C1 segment of cervical spinal cord (tissue), 14 donors: ENCODE data around the gene HLA-DOA.

Experiments
- DNase-seq, 14 donors: peaks; one replicate each; lab custom pipeline; 2025; lab: John Stamatoyannopoulos, UW

HLA-DOA gene

DNA sequence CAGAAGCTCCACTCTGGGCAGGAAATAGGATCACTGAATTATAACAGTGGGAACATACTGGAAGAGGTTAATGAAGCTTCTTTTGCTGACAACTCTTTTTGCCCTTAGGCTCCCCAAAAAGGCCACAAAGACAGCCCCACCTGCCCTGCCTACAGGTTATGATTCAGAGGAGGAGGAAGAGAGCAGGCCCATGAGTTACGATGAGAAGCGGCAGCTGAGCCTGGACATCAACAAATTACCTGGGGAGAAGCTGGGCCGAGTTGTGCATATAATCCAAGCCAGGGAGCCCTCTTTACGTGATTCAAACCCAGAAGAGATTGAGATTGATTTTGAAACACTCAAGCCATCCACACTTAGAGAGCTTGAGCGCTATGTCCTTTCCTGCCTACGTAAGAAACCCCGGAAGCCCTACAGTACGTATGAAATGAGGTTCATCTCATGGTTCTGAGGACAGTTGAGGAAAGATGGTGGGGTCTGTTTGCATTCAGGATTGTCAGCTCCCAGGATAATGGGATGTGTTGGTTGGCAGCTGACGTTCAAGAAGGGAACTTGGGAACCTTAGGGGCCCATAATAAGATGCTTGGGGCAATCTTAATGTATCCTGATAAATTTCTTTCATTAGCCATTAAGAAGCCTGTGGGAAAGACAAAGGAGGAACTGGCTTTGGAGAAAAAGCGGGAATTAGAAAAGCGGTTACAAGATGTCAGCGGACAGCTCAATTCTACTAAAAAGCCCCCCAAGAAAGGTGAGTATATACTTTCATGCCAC, 29.5 kb downstream of the HLA-DOA start:
- DNase-seq: no peak

DNA sequence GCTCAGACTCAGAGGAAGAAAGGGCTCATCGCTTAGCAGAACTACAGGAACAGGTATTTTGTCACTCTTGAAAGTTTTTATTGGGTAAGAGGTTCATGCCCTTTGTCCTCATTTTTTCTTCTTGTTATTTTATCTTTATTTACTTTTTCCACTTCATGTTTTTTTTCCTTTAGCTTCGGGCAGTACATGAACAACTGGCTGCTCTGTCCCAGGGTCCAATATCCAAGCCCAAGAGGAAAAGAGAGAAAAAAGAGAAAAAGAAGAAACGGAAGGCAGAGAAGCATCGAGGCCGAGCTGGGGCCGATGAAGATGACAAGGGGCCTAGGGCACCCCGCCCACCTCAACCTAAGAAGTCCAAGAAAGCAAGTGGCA, 31.5 kb downstream of the HLA-DOA start:
- DNase-seq: no peak

DNA sequence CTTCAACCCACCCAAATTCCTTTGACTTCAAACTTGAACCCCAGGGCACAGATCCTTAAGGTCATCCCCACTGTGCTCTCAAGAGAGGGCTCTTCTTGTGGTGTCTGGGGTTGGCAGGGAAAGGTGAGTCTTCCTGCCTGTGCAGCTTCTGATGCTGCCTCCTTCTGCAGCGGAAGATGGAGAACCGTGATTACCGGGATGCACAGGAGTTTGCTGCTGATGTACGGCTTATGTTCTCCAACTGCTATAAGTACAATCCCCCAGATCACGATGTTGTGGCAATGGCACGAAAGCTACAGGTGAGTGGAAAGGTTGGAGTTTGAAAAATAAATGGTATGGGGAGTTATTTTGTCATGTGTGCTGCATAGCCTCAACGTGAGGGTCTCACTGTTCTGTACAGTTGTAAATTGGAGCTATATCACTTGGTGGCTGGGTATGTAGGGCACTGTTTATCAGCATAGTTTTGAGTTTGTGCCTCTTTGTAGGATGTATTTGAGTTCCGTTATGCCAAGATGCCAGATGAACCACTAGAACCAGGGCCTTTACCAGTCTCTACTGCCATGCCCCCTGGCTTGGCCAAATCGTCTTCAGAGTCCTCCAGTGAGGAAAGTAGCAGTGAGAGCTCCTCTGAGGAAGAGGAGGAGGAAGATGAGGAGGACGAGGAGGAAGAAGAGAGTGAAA, 32.0 kb downstream of the HLA-DOA start:
- no peak for DNase-seq

DNA sequence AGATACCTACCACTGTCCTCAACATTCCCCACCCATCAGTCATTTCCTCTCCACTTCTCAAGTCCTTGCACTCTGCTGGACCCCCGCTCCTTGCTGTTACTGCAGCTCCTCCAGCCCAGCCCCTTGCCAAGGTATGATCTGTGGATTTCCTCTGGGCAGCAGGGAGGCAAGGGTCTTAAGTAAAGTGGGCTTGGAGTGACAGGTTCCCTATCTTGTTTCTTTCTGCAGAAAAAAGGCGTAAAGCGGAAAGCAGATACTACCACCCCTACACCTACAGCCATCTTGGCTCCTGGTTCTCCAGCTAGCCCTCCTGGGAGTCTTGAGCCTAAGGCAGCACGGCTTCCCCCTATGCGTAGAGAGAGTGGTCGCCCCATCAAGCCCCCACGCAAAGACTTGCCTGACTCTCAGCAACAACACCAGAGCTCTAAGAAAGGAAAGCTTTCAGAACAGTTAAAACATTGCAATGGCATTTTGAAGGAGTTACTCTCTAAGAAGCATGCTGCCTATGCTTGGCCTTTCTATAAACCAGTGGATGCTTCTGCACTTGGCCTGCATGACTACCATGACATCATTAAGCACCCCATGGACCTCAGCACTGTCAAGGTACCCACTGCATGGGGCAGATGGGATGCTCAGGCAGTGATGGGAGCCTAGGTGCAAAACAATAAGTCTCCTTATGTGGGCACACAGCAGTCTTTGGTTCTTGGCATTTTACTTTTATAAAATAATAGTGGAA, 32.9 kb downstream of the HLA-DOA start:
- no peak for DNase-seq

DNA sequence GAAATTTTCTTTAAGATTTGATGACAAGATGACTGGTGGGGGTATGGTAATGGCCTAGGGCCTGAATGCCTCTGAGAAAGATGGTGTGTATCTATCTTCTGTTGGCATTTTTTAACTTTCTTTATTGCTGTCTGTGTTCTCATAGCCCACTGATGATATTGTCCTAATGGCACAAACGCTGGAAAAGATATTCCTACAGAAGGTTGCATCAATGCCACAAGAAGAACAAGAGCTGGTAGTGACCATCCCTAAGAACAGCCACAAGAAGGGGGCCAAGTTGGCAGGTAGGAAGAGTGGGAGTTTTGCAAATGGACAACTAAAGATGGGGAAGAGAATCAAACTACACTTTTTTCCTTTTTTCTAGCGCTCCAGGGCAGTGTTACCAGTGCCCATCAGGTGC, 33.5 kb downstream of the HLA-DOA start:
- no peak for DNase-seq

DNA sequence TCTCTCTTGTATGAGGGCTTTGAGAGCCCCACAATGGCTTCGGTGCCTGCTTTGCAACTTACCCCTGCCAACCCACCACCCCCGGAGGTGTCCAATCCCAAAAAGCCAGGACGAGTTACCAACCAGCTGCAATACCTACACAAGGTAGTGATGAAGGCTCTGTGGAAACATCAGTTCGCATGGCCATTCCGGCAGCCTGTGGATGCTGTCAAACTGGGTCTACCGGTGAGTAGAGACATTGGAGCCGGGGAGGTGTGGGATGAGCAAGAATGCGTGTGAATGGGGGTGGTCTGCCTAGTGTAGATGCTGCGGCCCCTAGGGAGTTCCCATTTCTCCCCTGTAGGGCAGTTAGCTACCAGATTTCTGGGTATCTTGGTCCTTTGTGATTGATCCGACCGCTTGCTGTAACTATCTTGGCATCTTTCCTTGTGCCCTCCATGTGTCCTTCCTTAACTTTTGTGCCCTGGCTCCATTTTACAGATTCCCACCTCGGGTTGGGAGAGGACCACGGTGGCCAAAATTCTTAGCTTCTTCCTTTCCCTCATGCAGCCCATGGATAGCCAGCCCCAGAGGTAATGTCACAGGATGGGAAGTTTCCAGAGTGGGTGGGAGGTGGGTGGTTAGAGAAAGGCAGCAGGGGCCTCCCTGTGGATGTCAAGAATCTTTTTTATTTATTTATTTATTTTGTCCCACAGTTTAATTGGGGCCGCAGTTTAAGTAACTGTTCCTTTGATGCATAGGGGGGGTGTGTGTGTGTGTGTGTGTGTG, 34.7 kb downstream of the HLA-DOA start:
- no peak for DNase-seq

DNA sequence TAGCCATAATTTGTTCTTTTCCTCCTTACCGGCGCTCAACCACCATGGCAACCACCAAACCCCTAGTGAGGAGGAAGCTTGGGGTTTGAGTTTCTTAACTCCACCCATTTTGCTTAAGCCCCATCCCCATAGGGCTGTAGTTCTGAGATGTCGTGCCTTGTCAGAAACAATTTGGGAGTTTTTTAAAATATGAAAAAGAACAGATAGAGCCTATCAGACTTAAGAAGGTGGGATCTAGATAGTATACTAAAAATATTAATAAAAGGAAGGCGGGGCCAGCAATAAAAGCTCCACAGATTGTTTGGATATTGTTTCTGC, 35.4 kb downstream of the HLA-DOA start:
- no peak for DNase-seq

DNA sequence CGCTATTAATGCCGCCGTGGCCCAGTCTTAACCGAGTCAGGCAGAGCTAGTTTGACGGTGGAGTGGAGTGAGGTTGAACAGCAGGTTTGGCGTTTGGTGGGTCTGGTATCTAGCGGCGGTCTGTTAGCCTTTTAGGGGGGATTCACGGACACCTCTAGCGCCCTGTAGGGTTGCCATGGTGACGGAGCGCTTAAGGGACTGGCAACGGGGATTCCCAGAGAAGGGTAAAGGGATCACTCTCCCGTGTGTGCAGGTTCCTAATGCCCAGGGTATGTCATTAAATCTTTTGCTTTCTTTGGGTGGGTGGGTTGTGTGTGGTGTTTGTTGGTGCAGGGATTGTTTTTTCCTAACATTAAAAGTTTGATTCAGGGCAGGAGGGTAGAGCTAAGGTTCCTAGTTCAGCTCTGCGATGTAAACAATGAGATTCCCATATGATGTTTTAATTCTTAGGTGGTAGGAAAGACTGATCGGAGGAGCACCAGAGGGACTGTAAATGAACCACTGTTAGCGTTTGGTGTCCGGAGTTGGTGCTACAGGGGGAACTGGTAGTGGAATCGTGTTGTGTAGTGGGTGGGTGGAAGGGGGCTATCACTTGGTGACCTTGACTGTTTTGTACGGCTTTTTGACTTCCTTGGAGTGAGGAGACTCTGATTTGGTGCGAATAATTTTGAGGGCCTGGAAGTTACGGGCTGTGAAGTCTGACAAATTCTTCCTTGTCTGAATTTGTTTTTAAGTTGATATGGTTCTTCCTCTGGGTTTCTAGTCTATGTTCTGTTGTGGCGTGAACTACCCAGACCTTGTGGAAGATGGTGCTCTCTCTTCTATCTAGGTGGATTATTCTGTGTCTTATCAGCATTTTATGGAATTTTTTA, 36.0 kb downstream of the HLA-DOA start:
- peak in 5 of 14 donors; percentile 22 to 66 (median 51) for DNase-seq

DNA sequence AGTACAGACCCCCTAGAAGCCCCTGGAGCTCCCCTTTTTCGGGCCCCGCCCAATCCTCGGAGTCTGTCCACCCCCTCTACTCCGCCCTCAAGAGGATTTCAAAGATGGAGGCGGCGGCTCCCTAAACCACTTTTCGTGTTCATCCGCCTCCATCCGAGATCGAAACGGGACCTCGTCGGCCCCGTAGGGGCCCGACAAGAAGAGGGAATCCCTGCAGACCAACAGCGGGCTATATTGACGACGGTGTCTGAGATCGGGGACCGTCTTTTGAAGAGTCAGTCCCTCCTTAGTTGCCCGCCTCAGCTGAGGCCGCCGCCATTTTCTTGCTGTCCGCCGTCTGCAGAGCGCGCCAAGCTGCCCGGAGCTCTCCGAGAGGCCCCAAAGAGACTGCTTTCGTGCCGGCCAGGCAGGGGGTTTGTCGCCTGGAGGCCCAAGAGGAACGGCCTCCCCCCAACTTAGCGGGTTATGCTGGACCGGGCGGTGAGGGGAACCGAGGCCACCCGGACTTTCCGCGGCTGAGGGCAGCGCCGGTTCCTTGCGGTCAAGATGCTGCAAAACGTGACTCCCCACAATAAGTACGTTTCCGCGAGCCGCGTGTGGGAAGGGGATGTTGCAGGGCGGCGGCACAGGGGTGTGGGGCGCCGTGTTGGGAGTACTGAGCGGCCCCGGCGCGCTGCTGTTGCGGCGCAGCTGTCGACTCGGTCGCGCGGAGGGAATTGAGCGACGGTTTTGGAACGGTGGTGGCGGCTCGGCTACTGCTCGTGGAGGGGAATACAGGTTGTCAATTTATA, 36.8 kb downstream of the HLA-DOA start:
- peak in 5 of 14 donors; percentile 34 to 78 (median 64) for DNase-seq

DNA sequence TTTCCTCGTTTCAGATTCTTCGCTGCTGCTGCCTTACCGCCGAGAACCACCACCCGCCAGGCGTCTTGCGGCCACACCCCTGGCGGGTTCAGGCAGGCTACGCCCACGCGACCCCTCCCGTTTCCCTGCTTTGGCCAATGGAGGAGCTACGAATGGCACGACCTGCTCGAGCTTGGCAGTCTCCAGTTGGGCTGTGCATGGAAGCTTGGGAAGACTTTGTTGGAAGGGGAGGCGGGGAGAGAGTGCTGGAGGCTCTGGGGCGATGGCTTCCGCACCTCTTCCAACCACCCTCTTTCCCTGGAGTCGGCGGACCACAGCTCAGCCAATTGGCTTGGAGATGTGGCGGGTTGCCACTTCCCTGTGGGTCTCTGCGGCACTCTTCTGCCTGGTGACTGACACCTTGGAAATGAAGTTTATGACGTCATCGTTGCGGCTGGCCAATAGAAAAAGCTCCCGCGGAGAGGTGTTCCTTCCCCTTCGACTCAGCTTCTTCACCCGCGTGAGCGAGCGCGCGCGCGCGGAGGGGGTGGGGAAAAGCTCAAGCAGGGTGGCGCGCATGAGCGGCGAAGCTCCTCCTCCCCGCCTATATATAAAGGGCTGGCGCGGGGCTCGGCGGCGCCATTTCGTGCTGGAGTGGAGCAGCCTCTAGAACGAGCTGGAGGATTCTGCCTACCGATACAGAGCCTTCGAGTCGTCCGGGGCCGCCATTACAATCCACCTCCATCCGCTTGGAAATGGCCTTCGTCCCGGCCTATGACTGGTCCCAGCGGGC, 37.6 kb downstream of the HLA-DOA start:
- peak; percentile 95 to 100 (median 99) for DNase-seq

DNA sequence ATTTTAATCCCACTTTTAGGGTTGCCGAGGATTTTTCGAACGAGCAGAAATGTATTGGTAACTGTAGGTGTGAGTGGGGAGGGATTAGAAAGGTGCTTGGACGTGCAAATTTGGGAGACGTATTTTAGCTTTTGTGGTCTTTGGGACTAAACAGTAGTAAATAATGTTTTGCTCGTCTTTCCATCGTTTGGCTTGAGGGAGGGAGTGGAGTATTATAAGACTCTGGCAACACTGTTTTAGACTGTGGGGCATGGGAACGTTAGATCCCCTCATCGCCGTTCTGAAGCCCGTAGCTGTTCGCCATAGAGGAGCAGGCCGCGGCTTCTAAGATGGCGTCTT, 38.2 kb downstream of the HLA-DOA start:
- no peak for DNase-seq

DNA sequence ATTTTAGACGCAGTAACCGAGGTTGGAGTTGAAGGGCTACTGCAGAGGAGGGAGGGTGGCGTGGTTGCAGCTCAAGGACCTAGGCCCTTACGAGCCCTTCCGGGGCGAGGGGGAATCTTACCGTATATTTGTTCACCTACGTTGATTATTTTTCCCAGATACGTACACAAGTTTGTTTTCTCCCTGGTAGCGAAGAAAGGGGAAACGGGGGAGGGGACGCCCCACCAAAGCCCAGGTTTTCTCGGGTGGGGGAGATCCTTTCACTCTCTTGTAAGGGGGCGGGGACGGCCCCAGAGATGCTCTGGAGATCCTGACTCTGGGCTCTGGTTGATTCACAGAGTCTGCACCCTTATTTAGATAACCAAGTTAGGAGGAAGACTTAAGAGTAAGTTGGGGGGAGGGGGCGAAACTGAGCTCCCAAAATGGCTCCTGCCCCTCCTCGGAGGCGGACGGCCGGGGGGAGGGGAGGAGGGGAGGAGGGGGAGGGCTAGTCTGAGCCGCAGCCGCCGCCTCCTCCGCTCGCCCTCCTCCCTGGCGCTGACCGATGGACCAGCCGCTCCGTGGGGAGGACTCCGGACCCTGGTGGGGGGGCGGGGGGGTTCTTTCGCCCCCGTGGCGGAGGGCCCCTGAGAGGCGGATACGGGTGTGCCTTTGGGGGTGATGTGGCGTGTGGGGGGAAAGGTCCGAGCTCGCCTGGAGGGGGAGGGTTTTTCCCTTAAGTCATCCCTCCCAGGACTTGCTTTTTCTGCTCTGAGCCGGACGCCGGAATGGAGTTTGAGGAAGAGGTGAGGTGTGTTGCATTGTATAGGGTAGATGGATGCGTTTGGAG, 38.8 kb downstream of the HLA-DOA start:
- DNase-seq: peak in 12 of 14 donors; percentile 63 to 88 (median 79)

DNA sequence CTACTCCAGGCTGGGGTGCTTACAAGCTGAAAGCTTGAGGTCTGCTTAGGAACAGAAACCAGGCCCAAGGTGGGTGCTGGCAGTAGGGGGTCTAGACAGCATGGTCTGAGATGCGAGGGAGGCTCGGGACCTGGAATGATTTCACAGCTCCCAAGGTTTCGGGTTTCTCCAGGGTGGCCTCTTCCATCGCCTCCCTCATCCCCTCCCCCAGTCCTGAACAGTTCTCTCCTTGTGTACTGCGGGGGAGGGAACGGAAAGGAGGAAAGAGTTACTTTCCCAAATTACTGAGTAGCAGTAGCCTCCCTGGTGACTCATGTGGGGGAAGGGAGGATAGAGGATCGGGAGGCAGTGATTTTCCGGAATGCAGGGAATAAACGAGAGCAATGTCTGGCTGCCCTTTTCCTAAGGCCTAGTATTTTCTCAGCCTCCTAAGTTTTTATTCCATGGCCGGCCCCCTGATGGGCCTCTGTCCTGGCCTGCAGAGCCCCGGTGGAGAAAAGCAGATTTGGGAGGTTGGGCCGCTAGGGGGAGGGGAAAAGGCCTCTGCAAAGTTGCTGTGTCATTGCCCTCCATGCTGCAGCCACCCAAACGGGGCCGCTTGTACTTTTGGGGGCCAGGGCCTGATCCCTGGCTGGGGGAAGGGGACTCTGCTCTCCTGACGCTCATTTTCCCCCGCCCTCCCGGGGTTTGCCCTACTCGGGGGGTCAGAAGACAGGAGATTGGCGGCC, 39.5 kb downstream of the HLA-DOA start:
- DNase-seq: peak in 12 of 14 donors; percentile 63 to 88 (median 81)

DNA sequence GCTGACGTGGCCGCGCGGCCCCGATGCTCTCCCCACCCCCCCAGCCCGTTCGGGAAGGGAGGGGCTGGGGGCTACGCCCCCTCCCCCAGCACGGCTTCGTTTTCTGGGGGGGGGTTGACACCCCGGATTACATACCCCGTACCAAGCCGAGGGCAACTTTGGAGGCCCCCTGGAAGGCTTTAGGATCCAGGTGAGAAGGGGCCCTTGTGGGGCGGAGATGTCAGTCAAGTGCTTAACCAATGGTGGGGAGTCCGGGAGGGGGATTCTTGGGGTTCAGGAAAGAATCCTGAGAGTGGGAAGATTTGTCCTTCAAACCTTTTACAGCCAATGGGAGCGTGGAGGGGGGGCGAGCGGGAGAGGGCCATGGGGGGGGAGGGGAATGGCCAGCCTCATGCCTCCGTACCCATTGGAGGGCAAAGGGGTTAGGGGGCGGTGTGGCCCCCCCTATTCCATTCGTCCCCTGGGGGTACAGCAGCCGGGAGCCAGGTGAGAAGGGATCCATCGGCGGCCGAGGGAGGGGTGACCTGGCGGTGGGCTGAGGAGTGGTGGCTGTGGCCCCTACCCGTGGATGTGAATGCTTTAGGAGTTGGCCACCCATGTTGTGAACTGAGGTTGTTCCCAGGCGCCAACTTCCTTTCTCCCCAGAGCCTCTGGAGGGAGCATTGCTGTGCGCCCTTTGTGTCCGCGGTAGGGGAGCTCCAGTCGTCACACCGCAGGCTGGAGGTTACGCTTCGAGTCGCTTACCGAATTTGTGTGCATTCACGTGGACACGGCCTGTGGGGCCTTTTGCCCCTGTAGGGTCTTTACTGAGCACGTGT, 40.3 kb downstream of the HLA-DOA start:
- peak in 8 of 14 donors; percentile 79 to 94 (median 88) for DNase-seq

DNA sequence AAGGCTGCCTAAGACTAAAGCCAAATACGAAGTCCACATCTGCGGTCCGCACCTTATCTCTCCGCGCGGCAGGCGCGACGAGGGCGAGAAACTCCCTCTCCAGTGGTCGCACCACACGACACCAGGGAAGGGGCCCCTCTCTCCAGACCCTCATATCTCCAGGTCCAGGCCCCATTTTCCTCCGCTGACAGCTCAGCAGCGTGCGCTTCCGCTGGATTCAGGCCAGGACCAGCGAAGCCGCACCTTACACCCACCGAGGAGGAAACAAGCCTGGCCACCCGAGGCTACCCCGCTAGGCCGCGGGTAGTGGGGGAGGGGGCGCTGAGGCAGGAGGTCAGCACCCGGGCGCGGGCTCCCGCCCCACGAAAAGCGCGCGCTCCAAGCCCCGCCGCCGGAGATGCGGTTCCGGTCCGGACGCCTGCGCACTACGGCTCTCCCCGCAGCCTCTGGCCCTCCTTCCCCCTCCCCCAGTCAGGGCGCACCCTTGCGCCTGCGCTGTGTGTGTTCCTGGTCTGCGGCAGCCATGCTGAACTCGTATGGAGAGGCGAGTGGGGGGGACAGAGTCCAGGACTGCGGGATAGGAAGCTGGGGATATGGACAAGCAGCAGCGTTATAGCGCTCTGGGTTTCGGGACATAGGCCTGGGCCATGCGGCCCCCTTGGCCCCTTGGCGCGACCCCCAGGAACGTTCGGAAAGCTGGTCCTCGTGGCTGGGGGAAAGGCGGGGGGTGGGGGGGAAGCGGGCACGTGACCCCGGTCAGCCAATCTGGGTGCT, 41.1 kb downstream of the HLA-DOA start, which contains the start of gene BRD2:
Gene BRD2, plus strand, starts transcription at position 502 of the 774 bp plus-strand sequence. CDS start 4,305 bp downstream, outside the sequence.
- DNase-seq: peak; percentile 95 to 100 (median 98)
